Raji (cell line): ENCODE results near the gene BPIFA3.

Experiments used
- POLR2A ChIP-seq: IDR thresholded peaks from 2 replicates; pipeline ENCODE4 v1.6.1; 2011; ENCODE audit warnings: low read depth, low read length, control low read depth; ENCODE audit not compliant: insufficient read depth

BPIFA3 gene

DNA sequence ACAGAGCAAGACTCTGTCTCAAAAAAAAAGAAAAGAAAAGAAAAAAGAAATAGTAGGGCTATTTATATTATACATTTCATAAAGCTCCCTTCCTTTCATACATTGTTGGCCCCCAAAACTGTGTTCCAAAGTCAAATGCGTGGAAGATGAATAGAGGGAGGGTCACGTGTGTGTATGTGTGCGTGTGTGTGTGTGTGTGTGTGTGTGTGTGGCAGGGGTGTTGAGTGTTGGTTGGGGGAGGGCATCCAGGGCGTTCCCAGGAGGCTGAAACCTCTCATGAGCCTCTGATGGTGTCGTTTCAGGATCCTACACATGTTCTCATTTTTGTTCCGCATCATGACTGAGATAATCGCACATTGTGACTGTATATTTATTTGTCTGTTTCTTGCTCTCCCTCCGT lies 58.1 kb downstream of the BPIFA3 start:
- TF ChIP-seq POLR2A, result no peak

DNA sequence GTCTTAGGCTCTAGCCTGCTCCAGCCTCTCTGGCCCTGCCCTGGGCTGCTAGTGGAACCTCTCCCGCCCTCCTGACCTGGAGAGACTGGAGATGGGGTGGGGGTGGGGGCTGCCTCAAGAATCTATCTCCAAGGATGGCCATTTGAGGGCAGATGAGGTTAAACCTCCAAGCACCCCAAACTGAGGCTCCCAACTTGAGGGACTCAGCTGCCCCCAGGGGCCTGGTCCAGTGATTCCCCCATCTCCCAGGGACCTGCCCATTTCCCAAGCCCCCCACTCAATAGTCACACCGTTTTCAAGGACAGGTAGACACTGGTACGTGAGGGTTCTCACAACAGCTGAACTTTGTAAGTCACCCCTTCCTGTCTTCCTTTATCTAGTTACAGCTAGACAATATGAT lies 58.7 kb downstream of the BPIFA3 start:
- no peak for TF ChIP-seq POLR2A

DNA sequence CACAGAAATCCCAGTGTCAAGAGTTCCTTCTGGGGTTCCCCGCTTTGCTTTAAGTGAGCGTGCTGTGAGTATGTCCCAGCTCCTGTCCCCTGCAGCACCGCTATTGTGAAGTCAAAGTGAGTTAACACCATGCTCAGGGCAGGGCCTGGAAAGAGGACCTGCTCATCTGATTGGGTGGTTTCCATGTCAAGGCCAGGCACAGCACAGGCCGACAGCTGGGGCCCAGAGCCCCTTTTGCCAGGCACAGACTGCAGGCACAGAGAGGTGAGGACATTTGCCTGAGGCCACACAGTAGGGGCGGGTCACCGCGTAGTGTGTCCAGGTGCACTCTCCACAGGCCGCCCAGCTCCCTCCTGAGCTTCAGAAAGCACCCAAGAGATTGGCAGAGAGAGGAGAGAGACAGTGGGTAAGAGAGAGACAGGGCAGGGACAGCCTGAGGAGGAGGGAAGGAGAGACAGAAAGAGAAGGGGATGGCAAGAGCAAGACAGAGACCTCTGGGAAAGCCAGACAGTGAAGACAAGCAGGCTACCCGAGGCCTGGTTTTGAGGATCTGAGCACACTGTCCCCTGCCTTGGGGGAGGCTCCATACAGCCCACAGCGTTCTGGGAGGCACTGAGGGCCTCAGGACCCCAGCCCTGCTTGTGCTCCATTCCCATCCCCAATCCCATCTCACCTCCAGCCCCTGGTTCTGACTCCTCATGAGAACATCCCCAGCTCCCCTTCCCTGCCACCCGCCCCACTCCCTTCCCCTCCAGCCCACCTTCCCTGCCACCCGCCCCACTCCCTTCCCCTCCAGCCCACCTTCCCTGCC lies 59.4 kb downstream of the BPIFA3 start:
- no peak for TF ChIP-seq POLR2A
